K562 (cell line): ENCODE data around the gene RAB1B. TPM values are rescaled to one million over a fixed set of nuclear protein-coding genes. Genes with fewer than 3 reads are reported as not detected.

Source experiments
- ATAC-seq: fragments of 200-7000 bp; cut with Tn5 transposase; 3 replicates; pipeline ENCODE4 v1.9.1; 2020; ENCODE audit warnings: moderate library complexity
- BruUV-seq: library from RNA; stranded (reverse); fragments of 400-500 nt; replicated peaks from 2 replicates; lab custom pipeline; 2021; lab: Mats Ljungman, UMichigan
- CTCF ChIA-PET: fragments of 300-600 bp; formaldehyde crosslinking; extraction: SDS; loops from one replicate; lab custom pipeline; 2021; ENCODE audit warnings: low intra/inter-chr PET ratio; lab: Yijun Ruan, JAX
- POLR2A ChIA-PET: fragments of 300-600, 350-650 bp; sonication (Branson Sonifier 250); formaldehyde crosslinking; extraction: SDS; loops from one replicate; lab custom pipeline; 2021; ENCODE audit warnings: antibody characterized with exemption, inconsistent platforms; lab: Yijun Ruan, JAX
- DNase-seq, 4 experiments: peaks; one replicate each; pipeline versions ENCODE4 v3.0.0 to v3.0.0-alpha.2; 2011 to 2018; ENCODE audit warnings: low spot score in 3 of 4, mixed read lengths in 3 of 4; ENCODE audit errors: extremely low read depth in 1 of 4
- FAIRE-seq: peaks from 2 replicates; lab custom pipeline; 2011; peaks lifted over from hg19 to GRCh38; lab: Jason Lieb, UNC
- H2AFZ ChIP-seq: 2 replicates; pipeline ENCODE4 v1.6.0; 2011; ENCODE audit warnings: low read depth, low read length, control low read depth, inconsistent platforms
- H3K27ac ChIP-seq: fragments of 200-600 bp; 3 replicates; pipeline ENCODE4 v1.8.0; 2011; ENCODE audit warnings: low read depth, mild to moderate bottlenecking, control low read depth, inconsistent platforms, low read length, moderate library complexity, mixed read lengths; ENCODE audit errors: extremely low read depth
- H3K27me3 ChIP-seq, 2 experiments: fragments of 300-600 bp in 1 of 2; 2 replicates in 1 of 2; 3 replicates in 1 of 2; pipeline versions ENCODE4 v1.6.0 to v1.8.0; 2011; ENCODE audit warnings: inconsistent platforms in 2 of 2, low read length in 2 of 2, mild to moderate bottlenecking in 1 of 2, mixed read lengths in 1 of 2, moderate library complexity in 1 of 2; ENCODE audit not compliant: control insufficient read depth in 2 of 2, insufficient read depth in 2 of 2
- H3K36me3 ChIP-seq: fragments of 300-600 bp; 3 replicates; pipeline ENCODE4 v1.8.0; 2011; ENCODE audit warnings: mild to moderate bottlenecking, low read length, inconsistent platforms; ENCODE audit not compliant: control insufficient read depth, insufficient read depth
- H3K4me1 ChIP-seq, 2 experiments: fragments of 200-600 bp in 1 of 2; replicated peaks in 1 of 2; 2 replicates in 1 of 2; 3 replicates in 1 of 2; pipeline versions ENCODE4 v1.5.1 to v1.8.0; 2011; ENCODE audit warnings: inconsistent platforms in 2 of 2, low read length in 2 of 2, mild to moderate bottlenecking in 1 of 2, mixed read lengths in 1 of 2, moderate library complexity in 1 of 2; ENCODE audit not compliant: control insufficient read depth in 2 of 2, insufficient read depth in 2 of 2
- H3K4me2 ChIP-seq: 2 replicates; pipeline ENCODE4 v1.6.1; 2011; ENCODE audit warnings: low read length, control low read depth, inconsistent platforms, mixed read lengths; ENCODE audit not compliant: insufficient read depth
- H3K4me3 ChIP-seq: fragments of 200-600 bp; sonication (generic), shearing (Covaris generic); 2 replicates; pipeline ENCODE4 v1.5.1; 2016; ENCODE audit warnings: control low read depth, inconsistent platforms
- H3K79me2 ChIP-seq: fragments of 200-600 bp; 3 replicates; pipeline ENCODE4 v1.8.0; 2011; ENCODE audit warnings: low read length, inconsistent platforms; ENCODE audit not compliant: control insufficient read depth, insufficient read depth
- H3K9ac ChIP-seq, 2 experiments: 2 replicates each; pipeline versions ENCODE4 v1.6.0 to v1.6.1; 2011; ENCODE audit warnings: low read depth in 2 of 2, low read length in 2 of 2, control low read depth in 1 of 2, inconsistent platforms in 1 of 2, mild to moderate bottlenecking in 1 of 2, mixed read lengths in 1 of 2; ENCODE audit not compliant: insufficient read depth in 1 of 2
- H3K9me1 ChIP-seq: one replicate; pipeline ENCODE4 v1.6.0; 2011; ENCODE audit warnings: inconsistent platforms, mild to moderate bottlenecking, low read length, moderate library complexity; ENCODE audit not compliant: control insufficient read depth, insufficient read depth
- H3K9me3 ChIP-seq: replicated peaks from 2 replicates; pipeline ENCODE4 v1.5.1; 2011; ENCODE audit warnings: low read depth, low read length, inconsistent platforms; ENCODE audit not compliant: control insufficient read depth, insufficient read depth
- H4K20me1 ChIP-seq: replicated peaks from 2 replicates; pipeline ENCODE4 v1.6.1; 2011; ENCODE audit warnings: low read length, inconsistent platforms, mixed read lengths; ENCODE audit not compliant: control insufficient read depth, insufficient read depth
- CAMTA2 ChIP-seq: fragments of 250-450 bp; sonication (Bioruptor Pico); conservative IDR thresholded peaks from 2 replicates; pipeline ENCODE4 v1.5.1; 2022
- DDX20 ChIP-seq: fragments of 450-650 bp; IDR thresholded peaks from 2 replicates; pipeline ENCODE4 v1.6.1; 2016; ENCODE audit warnings: missing genetic modification characterization, low read depth, mild to moderate bottlenecking, missing compliant biosample characterization, moderate library complexity
- FOSL1 ChIP-seq: fragments of 200-800 bp; sonication (Bioruptor generic); conservative IDR thresholded peaks from 2 replicates; pipeline ENCODE4 v1.6.1; 2016; ENCODE audit warnings: missing genetic modification characterization, missing compliant biosample characterization
- HNRNPLL ChIP-seq: fragments of 200-400 bp; formaldehyde crosslinking; IDR thresholded peaks from 2 replicates; pipeline ENCODE4 v1.6.1; 2017; ENCODE audit warnings: low read length, low read depth, mild to moderate bottlenecking; ENCODE audit not compliant: poor library complexity, severe bottlenecking
- KDM4B ChIP-seq, 2 experiments: fragments of 450-650 bp in 1 of 2; sonication (generic) in 1 of 2; IDR thresholded peaks; 2 replicates each; pipeline ENCODE4 v1.6.1; 2016 to 2017; ENCODE audit warnings: borderline replicate concordance in 2 of 2, antibody characterized with exemption in 1 of 2, low read depth in 1 of 2, mild to moderate bottlenecking in 1 of 2
- KLF16 ChIP-seq: IDR thresholded peaks from 2 replicates; pipeline ENCODE4 v1.6.1; 2016; ENCODE audit warnings: antibody characterized with exemption
- MBD2 ChIP-seq: sonication (generic); IDR thresholded peaks from 2 replicates; pipeline ENCODE4 v1.6.1; 2016; ENCODE audit warnings: low read depth, borderline replicate concordance
- RHOXF2B ChIP-seq: fragments of 250-450 bp; sonication (Bioruptor Pico); conservative IDR thresholded peaks from 2 replicates; pipeline ENCODE4 v1.5.1; 2021
- SMAD1 ChIP-seq: fragments of 150-350 bp; IDR thresholded peaks from 2 replicates; pipeline ENCODE4 v1.6.1; 2014; ENCODE audit warnings: low read length, low read depth; ENCODE audit not compliant: partially characterized antibody
- SRSF1 ChIP-seq: fragments of 200-400 bp; formaldehyde crosslinking; IDR thresholded peaks from 2 replicates; pipeline ENCODE4 v1.6.1; 2017; ENCODE audit warnings: mild to moderate bottlenecking, low read depth, low read length, moderate library complexity
- ZNF282 ChIP-seq: sonication (generic); formaldehyde crosslinking; IDR thresholded peaks from 2 replicates; pipeline ENCODE4 v1.8.1; 2023; ENCODE audit warnings: missing genetic modification reagents
- ZNF668 ChIP-seq: fragments of 250-450 bp; sonication (Bioruptor Pico); IDR thresholded peaks from 2 replicates; pipeline ENCODE4 v1.8.0; 2022; ENCODE audit warnings: mild to moderate bottlenecking, inconsistent platforms
- ZNF780A ChIP-seq: fragments of 250-450 bp; sonication (Bioruptor Pico); IDR thresholded peaks from 2 replicates; pipeline ENCODE4 v1.5.0; 2021; ENCODE audit warnings: mild to moderate bottlenecking
- WGBS: fragments of 100-300 bp; shearing (Covaris generic); methylation state at CpG from one replicate; pipeline ENCODE4 v1.1.6; 2016; ENCODE audit warnings: low coverage, mixed read lengths; ENCODE audit not compliant: insufficient coverage; ENCODE audit errors: missing lambda C conversion rate; 5-methylcytosine and 5-hydroxymethylcytosine counted together
- in situ Hi-C: fragments of 300-500 bp; cut with MboI; formaldehyde crosslinking; loops from 4 replicates; pipeline ENCODE4 v1.15.0; 2018; ENCODE audit warnings: inconsistent platforms, mixed read lengths
- intact Hi-C: fragments of 100-400 bp; cut with micrococcal nuclease; formaldehyde crosslinking; loops from 2 replicates; pipeline ENCODE4 v1.14.2; 2022
- polyA plus RNA-seq, 8 experiments: library from polyadenylated mRNA; depleted of rRNA in 4 of 8; stranded (reverse) in 5 of 8; unstranded in 3 of 8; fragments of >200 nt; fragmentation: Nextera tagmentation in 2 of 8; fragmentation: Illumina TruSeq in 1 of 8; extraction: Ambion mirVana in 2 of 8; extraction: Trizol in 1 of 8; gene quantifications; 2 replicates each; pipeline versions ENCODE4 v1.2.1 to v1.2.3, GENCODE V29; 2011 to 2014; ENCODE audit warnings: inconsistent platforms in 1 of 8, missing spikeins in 1 of 8
- total RNA-seq, 7 experiments: library from RNA; depleted of rRNA in 6 of 7; stranded (reverse); fragments of >200 nt in 6 of 7; fragmentation: Illumina TruSeq in 2 of 7; extraction: Trizol in 2 of 7; gene quantifications; 2 replicates each; pipeline versions ENCODE4 v1.2.1 to v1.2.3, GENCODE V29; 2011 to 2021; ENCODE audit warnings: low replicate concordance in 1 of 7
- TF ChIP-seq, protein P1 (sequence below): fragments of 250-450 bp; sonication (Bioruptor Pico); IDR thresholded peaks from 2 replicates; pipeline ENCODE4 v1.6.1; 2021; ENCODE audit warnings: mild to moderate bottlenecking
- TF ChIP-seq, protein P2 (sequence below), 3 experiments: fragments of 200-800 bp in 1 of 3; fragments of 250-450 bp in 1 of 3; fragments of 450-650 bp in 1 of 3; sonication (Bioruptor Pico) in 1 of 3; sonication (Bioruptor generic) in 1 of 3; formaldehyde crosslinking in 1 of 3; IDR thresholded peaks; 2 replicates each; pipeline versions ENCODE4 v1.6.1 to v1.8.0; 2016 to 2022; ENCODE audit warnings: mild to moderate bottlenecking in 2 of 3, missing genetic modification characterization in 2 of 3, missing compliant biosample characterization in 1 of 3, moderate library complexity in 1 of 3

The RAB1B gene
- total and polyA plus RNA-seq, 9 of the 15 experiments (the other 6 are each of a cell fraction or from before 2014, with no cell fraction given): 5.6 to 146 (median 98.6) TPM

DNA sequence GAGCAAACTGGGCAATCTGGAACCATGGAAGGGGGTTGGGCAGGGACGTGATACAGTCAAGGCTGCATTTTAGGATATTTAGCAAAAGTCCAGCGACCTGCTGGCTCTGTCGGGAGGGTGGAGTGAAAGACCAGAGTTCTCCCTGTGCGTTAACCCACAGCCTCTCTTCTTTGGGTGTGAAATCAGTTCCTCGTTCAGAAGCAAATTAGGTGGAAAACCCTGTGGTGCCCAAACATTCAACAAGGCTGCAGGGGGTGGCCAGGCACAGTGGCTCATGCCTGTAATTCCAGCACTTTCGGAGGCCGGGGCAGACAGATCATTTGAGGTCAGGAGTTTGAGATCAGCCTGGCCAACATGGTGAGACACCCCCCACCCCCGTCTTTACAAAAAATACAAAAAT, 29.2 kb downstream of the RAB1B start (continued):
- TF ChIP-seq ZNF668 (no peak), SMAD1 (no peak), ZNF282 (CRISPR knock-in tag) (no peak), FOSL1 (tag) (no peak), SRSF1 (no peak), HNRNPLL (no peak), DDX20 (tag) (no peak)

DNA sequence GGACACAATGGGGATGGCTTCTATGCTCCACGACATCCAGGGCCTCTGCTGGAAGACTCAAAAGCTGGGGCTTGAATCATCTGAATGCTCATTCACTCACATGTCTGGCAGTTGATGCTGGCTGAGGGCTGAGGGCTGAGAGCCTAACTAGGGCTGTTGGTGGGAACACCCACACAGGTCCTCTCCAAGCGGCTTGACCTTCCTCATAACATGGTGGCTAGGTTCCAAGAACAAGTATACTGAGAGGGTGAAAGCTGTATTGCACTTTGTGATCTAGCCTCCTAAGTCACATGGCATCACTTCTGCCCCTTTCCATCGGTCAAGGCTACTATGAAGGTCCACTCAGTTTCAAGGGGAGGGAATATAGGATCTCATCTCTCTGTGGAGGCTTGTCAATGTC, 30.7 kb downstream of the RAB1B start:
- in situ Hi-C loops (no loop called here), intact Hi-C loops (no loop called here)
- ChIA-PET POLR2A (interaction anchor here (4.3 kb wide), 1 partner anchor 11 kb away, joined by 18 read pairs; the partner anchor contains the start of gene YIF1A), CTCF (no interaction called here)
- Histone ChIP-seq H3K9ac (peak overlapping the region in 1 of 2 experiments; percentile 48; a peak in 1 of 4 replicates), H3K27me3 (peaks cover 0 to 8% of the 10 kb centered on the region in 2 experiments; a peak in 2 of 5 replicates), H3K4me3 (no peak overlapping the region), H4K20me1 (no peaks in the 10 kb centered on the region), H3K4me1 (peaks cover 0 to 22% of the 10 kb centered on the region in 2 experiments; a peak in 1 of 5 replicates), H3K9me1 (peaks cover 3% of the 10 kb centered on the region), H3K36me3 (no peaks in the 10 kb centered on the region), H3K27ac (no peak overlapping the region), H3K4me2 (no peak overlapping the region), H3K79me2 (no peaks in the 10 kb centered on the region), H3K9me3 (no peaks in the 10 kb centered on the region), H2AFZ (no peak overlapping the region; the same call in 1 of the 2 replicates)
- FAIRE-seq (peak; percentile 35), DNase-seq (no peak), ATAC-seq (peak; percentile 37; the same call in 1 of the 3 replicates)
- TF ChIP-seq KDM4B (IDR thresholded peaks at IDR 0.05; ENCODE audit: borderline replicate concordance in 2 of 2, low read depth in 1 of 2) (no peak), ZNF780A (CRISPR knock-in tag) (no peak), MBD2 (no peak), KLF16 (no peak), RHOXF2B (CRISPR knock-in tag) (no peak), CAMTA2 (CRISPR knock-in tag) (no peak)
- TF ChIP-seq, protein P1, sequence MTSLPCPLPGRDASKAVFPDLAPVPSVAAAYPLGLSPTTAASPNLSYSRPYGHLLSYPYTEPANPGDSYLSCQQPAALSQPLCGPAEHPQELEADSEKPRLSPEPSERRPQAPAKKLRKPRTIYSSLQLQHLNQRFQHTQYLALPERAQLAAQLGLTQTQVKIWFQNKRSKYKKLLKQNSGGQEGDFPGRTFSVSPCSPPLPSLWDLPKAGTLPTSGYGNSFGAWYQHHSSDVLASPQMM: no peak
- TF ChIP-seq, protein P2, sequence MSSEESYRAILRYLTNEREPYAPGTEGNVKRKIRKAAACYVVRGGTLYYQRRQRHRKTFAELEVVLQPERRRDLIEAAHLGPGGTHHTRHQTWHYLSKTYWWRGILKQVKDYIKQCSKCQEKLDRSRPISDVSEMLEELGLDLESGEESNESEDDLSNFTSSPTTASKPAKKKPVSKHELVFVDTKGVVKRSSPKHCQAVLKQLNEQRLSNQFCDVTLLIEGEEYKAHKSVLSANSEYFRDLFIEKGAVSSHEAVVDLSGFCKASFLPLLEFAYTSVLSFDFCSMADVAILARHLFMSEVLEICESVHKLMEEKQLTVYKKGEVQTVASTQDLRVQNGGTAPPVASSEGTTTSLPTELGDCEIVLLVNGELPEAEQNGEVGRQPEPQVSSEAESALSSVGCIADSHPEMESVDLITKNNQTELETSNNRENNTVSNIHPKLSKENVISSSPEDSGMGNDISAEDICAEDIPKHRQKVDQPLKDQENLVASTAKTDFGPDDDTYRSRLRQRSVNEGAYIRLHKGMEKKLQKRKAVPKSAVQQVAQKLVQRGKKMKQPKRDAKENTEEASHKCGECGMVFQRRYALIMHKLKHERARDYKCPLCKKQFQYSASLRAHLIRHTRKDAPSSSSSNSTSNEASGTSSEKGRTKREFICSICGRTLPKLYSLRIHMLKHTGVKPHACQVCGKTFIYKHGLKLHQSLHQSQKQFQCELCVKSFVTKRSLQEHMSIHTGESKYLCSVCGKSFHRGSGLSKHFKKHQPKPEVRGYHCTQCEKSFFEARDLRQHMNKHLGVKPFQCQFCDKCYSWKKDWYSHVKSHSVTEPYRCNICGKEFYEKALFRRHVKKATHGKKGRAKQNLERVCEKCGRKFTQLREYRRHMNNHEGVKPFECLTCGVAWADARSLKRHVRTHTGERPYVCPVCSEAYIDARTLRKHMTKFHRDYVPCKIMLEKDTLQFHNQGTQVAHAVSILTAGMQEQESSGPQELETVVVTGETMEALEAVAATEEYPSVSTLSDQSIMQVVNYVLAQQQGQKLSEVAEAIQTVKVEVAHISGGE (CRISPR knock-in tag; IDR thresholded peaks at IDR 0.05): no peak
- 0% methylated on average over 3 of the region's 3 CpGs for WGBS
- no TSS peak for BruUV-seq
